OCI-LY7 (cell line): ENCODE results near the gene TECTA. TPM values are rescaled to one million over a fixed set of nuclear protein-coding genes. Genes with fewer than 3 reads are reported as not detected.

ENCODE experiments used
- BruUV-seq: library from RNA; stranded (reverse); fragments of 400-500 nt; replicated peaks from 2 replicates; lab custom pipeline; 2021; lab: Mats Ljungman, UMichigan
- CTCF ChIA-PET: fragments of 300-600 bp; sonication (Branson Sonifier 250); formaldehyde crosslinking; loops from one replicate; lab custom pipeline; 2022; ENCODE audit warnings: antibody characterized with exemption; ENCODE audit not compliant: unreplicated experiment; lab: Charles Lee
- POLR2A ChIA-PET: fragments of 300-600 bp; sonication (Branson Sonifier 250); formaldehyde crosslinking; loops from one replicate; lab custom pipeline; 2022; ENCODE audit warnings: antibody characterized with exemption; lab: Charles Lee
- DNase-seq: peaks from one replicate; pipeline ENCODE4 v3.0.0-alpha.2; 2015; ENCODE audit warnings: low spot score
- H2AFZ ChIP-seq: fragments of 200-600 bp; sonication (generic), shearing (Covaris generic); 2 replicates; pipeline ENCODE4 v1.6.1; 2014; ENCODE audit warnings: mild to moderate bottlenecking, antibody characterized with exemption, low read length, moderate library complexity
- H3K27ac ChIP-seq: fragments of 200-600 bp; sonication (generic); 2 replicates; pipeline ENCODE4 v1.5.1; 2014; ENCODE audit warnings: mixed run types, low read depth, mild to moderate bottlenecking, moderate library complexity, low read length, inconsistent platforms; ENCODE audit not compliant: poor library complexity, severe bottlenecking
- H3K36me3 ChIP-seq: fragments of 200-600 bp; sonication (generic); 2 replicates; pipeline ENCODE4 v1.6.1; 2014; ENCODE audit warnings: mild to moderate bottlenecking, antibody characterized with exemption, low read length, moderate library complexity, mixed read lengths; ENCODE audit not compliant: insufficient read depth
- H3K4me1 ChIP-seq: fragments of 200-600 bp; sonication (generic); 2 replicates; pipeline ENCODE4 v1.5.1; 2014; ENCODE audit warnings: mild to moderate bottlenecking, low read length; ENCODE audit not compliant: insufficient read depth, poor library complexity, severe bottlenecking
- H3K4me2 ChIP-seq: fragments of 200-600 bp; sonication (generic); 2 replicates; pipeline ENCODE4 v1.6.1; 2014; ENCODE audit warnings: mild to moderate bottlenecking, low read length
- H3K4me3 ChIP-seq: fragments of 200-600 bp; sonication (generic); 2 replicates; pipeline ENCODE4 v1.5.1; 2014; ENCODE audit warnings: mild to moderate bottlenecking, low read depth, low read length; ENCODE audit not compliant: poor library complexity, severe bottlenecking
- H3K79me2 ChIP-seq: fragments of 200-600 bp; sonication (generic); 2 replicates; pipeline ENCODE4 v1.6.1; 2016; ENCODE audit warnings: low read depth, mild to moderate bottlenecking, low read length, moderate library complexity, mixed read lengths; ENCODE audit not compliant: insufficient read depth
- H3K9me2 ChIP-seq: fragments of 200-600 bp; sonication (generic); 2 replicates; pipeline ENCODE4 v1.6.1; 2016; ENCODE audit warnings: mild to moderate bottlenecking, low read length, mixed read lengths; ENCODE audit not compliant: insufficient read depth
- H3K9me3 ChIP-seq: fragments of 200-600 bp; sonication (generic); 2 replicates; pipeline ENCODE4 v1.6.1; 2014; ENCODE audit warnings: mild to moderate bottlenecking, mixed run types, low read length, mixed read lengths
- H4K20me1 ChIP-seq: fragments of 200-600 bp; sonication (generic); 2 replicates; pipeline ENCODE4 v1.6.1; 2014; ENCODE audit warnings: mild to moderate bottlenecking, antibody characterized with exemption, low read length, moderate library complexity, mixed read lengths; ENCODE audit not compliant: insufficient read depth
- EZH2phosphoT487 ChIP-seq: fragments of 200-600 bp; sonication (generic); IDR thresholded peaks from 2 replicates; pipeline ENCODE4 v1.6.1; 2018; ENCODE audit warnings: low read depth, borderline replicate concordance, mild to moderate bottlenecking, mixed run types, antibody characterized with exemption, low read length, moderate library complexity, mixed read lengths
- intact Hi-C: fragments of 100-400 bp; cut with micrococcal nuclease; formaldehyde crosslinking; loops from one replicate; pipeline ENCODE4 v1.10.0; 2022; ENCODE audit not compliant: unreplicated experiment
- total RNA-seq, 2 experiments: library from RNA; depleted of rRNA in 1 of 2; stranded (reverse); fragments of >200 nt in 1 of 2; shearing (Covaris generic) in 1 of 2; gene quantifications; 2 replicates each; pipeline ENCODE4 v1.2.3, GENCODE V29; 2014 to 2022
- TF ChIP-seq, protein P1 (sequence below): fragments of 200-600 bp; sonication (generic); conservative IDR thresholded peaks from 2 replicates; pipeline ENCODE4 v1.5.1; 2014; ENCODE audit warnings: mild to moderate bottlenecking, antibody characterized with exemption, low read length, moderate library complexity, mixed read lengths

Gene TECTA
- total RNA-seq, 2 experiments from 2014 or later: 0.32 to 0.48 TPM

GRCh38 chr11:121067026-121067425 is 34.0 kb upstream of the TECTA start:
- H3K4me3 ChIP-seq: no peak overlapping the region
- no peak overlapping the region for H3K4me2 ChIP-seq
- H2AFZ ChIP-seq: no peak overlapping the region

GRCh38 chr11:121067453-121067852 is 33.6 kb upstream of the TECTA start:
- no peak overlapping the region for H3K4me2 ChIP-seq
- POLR2A ChIA-PET: interaction anchor here (0.7 to 1.9 kb wide), 3 partner anchors 11 to 30 kb away, joined by 3 to 10 read pairs (median 4); no protein-coding TSS in a partner anchor

More at GRCh38 chr11:121067026-121067425, 34.0 kb upstream of the TECTA start:
- Histone ChIP-seq H3K4me1 (peaks cover 6% of the 10 kb centered on the region), H3K9me3 (no peaks in the 10 kb centered on the region; the same call in 1 of the 2 replicates), H3K9me2 (no peaks in the 10 kb centered on the region), H4K20me1 (no peaks in the 10 kb centered on the region), H3K27ac (no peak overlapping the region), H3K36me3 (peaks cover 7% of the 10 kb centered on the region), H3K79me2 (no peaks in the 10 kb centered on the region)
- BruUV-seq: no TSS peak
- DNase-seq: no peak
- ChIA-PET POLR2A (interaction anchor here (0.7 to 1.9 kb wide), 4 partner anchors 10 to 29 kb away, joined by 3 to 10 read pairs (median 4); no protein-coding TSS in a partner anchor), CTCF (no interaction called here)
- TF ChIP-seq, protein P1, sequence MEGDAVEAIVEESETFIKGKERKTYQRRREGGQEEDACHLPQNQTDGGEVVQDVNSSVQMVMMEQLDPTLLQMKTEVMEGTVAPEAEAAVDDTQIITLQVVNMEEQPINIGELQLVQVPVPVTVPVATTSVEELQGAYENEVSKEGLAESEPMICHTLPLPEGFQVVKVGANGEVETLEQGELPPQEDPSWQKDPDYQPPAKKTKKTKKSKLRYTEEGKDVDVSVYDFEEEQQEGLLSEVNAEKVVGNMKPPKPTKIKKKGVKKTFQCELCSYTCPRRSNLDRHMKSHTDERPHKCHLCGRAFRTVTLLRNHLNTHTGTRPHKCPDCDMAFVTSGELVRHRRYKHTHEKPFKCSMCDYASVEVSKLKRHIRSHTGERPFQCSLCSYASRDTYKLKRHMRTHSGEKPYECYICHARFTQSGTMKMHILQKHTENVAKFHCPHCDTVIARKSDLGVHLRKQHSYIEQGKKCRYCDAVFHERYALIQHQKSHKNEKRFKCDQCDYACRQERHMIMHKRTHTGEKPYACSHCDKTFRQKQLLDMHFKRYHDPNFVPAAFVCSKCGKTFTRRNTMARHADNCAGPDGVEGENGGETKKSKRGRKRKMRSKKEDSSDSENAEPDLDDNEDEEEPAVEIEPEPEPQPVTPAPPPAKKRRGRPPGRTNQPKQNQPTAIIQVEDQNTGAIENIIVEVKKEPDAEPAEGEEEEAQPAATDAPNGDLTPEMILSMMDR: no peak
- no peak for TF ChIP-seq EZH2phosphoT487
- intact Hi-C loops: no loop called here

More at GRCh38 chr11:121067453-121067852, 33.6 kb upstream of the TECTA start:
- peaks cover 6% of the 10 kb centered on the region for H3K4me1 ChIP-seq
- H3K9me2 ChIP-seq: no peaks in the 10 kb centered on the region
- no peaks in the 10 kb centered on the region for H4K20me1 ChIP-seq
- no peak for DNase-seq
- intact Hi-C loops: no loop called here
- no TSS peak for BruUV-seq
- CTCF ChIA-PET: no interaction called here
- H2AFZ ChIP-seq: no peak overlapping the region
- no peaks in the 10 kb centered on the region; the same call in 1 of the 2 replicates for H3K9me3 ChIP-seq
- H3K4me3 ChIP-seq: no peak overlapping the region
- peaks cover 7% of the 10 kb centered on the region for H3K36me3 ChIP-seq
- H3K79me2 ChIP-seq: no peaks in the 10 kb centered on the region
- no peak overlapping the region for H3K27ac ChIP-seq
- TF ChIP-seq EZH2phosphoT487: no peak
- TF ChIP-seq, protein P1: no peak
